GM12878 (cell line): ENCODE results near the gene CIRBP. TPM values are rescaled to one million over a fixed set of nuclear protein-coding genes. Genes with fewer than 3 reads are reported as not detected.

Experiments
- ATAC-seq: fragments of 200-7000 bp; cut with Tn5 transposase; 3 replicates; pipeline ENCODE4 v1.9.1; 2020; ENCODE audit warnings: mild to moderate bottlenecking, moderate library complexity
- BruUV-seq: library from RNA; stranded (reverse); fragments of 400-500 nt; replicated peaks from 2 replicates; lab custom pipeline; 2021; lab: Mats Ljungman, UMichigan
- CTCF ChIA-PET: fragments of 300-600 bp; sonication (Branson Sonifier 250); formaldehyde crosslinking; extraction: SDS; loops from one replicate; lab custom pipeline; 2021; ENCODE audit warnings: inconsistent platforms; lab: Yijun Ruan, JAX
- POLR2A ChIA-PET: fragments of 350-600 bp; formaldehyde crosslinking; extraction: SDS; loops from one replicate; lab custom pipeline; 2021; ENCODE audit warnings: inconsistent platforms; lab: Charles Lee
- RAD21 ChIA-PET: fragments of 300-600 bp; sonication (Branson Sonifier 250); formaldehyde crosslinking; loops from one replicate; lab custom pipeline; 2023; ENCODE audit warnings: antibody characterized with exemption; ENCODE audit not compliant: unreplicated experiment; lab: Charles Lee
- SMC1A ChIA-PET: fragments of 300-600 bp; sonication (Branson Sonifier 250); formaldehyde crosslinking; loops from one replicate; lab custom pipeline; 2023; ENCODE audit not compliant: unreplicated experiment, uncharacterized antibody; lab: Charles Lee
- DNase-seq: peaks from one replicate; pipeline ENCODE4 v3.0.0-alpha.2; 2011; ENCODE audit warnings: low read depth, low spot score
- FAIRE-seq: peaks from 3 replicates; lab custom pipeline; 2011; peaks lifted over from hg19 to GRCh38; lab: Jason Lieb, UNC
- H2AFZ ChIP-seq: 2 replicates; pipeline ENCODE4 v1.6.0; 2011; ENCODE audit warnings: low read depth, low read length, control low read depth; ENCODE audit not compliant: control insufficient read depth
- H3K27ac ChIP-seq: 2 replicates; pipeline ENCODE4 v1.5.1; 2011; ENCODE audit warnings: control low read depth; ENCODE audit not compliant: control insufficient read depth, insufficient read depth
- H3K27me3 ChIP-seq, 2 experiments: replicated peaks in 1 of 2; 2 replicates each; pipeline versions ENCODE4 v1.6.0 to v1.6.1; 2011; ENCODE audit warnings: low read length in 1 of 2; ENCODE audit not compliant: control insufficient read depth in 2 of 2, insufficient read depth in 2 of 2
- H3K36me3 ChIP-seq, 2 experiments: 2 replicates each; pipeline ENCODE4 v1.5.1; 2011; ENCODE audit warnings: low read length in 1 of 2; ENCODE audit not compliant: control insufficient read depth in 2 of 2, insufficient read depth in 2 of 2
- H3K4me1 ChIP-seq: 2 replicates; pipeline ENCODE4 v1.6.1; 2011; ENCODE audit warnings: mild to moderate bottlenecking, low read length, moderate library complexity, mixed read lengths; ENCODE audit not compliant: control insufficient read depth, insufficient read depth
- H3K4me2 ChIP-seq: 2 replicates; pipeline ENCODE4 v1.6.0; 2011; ENCODE audit warnings: control low read depth; ENCODE audit not compliant: control insufficient read depth, insufficient read depth
- H3K4me3 ChIP-seq: fragments of 200-600 bp; sonication (generic); 2 replicates; pipeline ENCODE4 v1.5.1; 2016
- H3K79me2 ChIP-seq: 2 replicates; pipeline ENCODE4 v1.6.0; 2011; ENCODE audit warnings: low read length; ENCODE audit not compliant: control insufficient read depth, insufficient read depth
- H3K9ac ChIP-seq: 2 replicates; pipeline ENCODE4 v1.8.0; 2011; ENCODE audit warnings: low read length, control low read depth, mixed read lengths; ENCODE audit not compliant: control insufficient read depth, insufficient read depth
- H3K9me3 ChIP-seq: replicated peaks from 3 replicates; pipeline ENCODE4 v1.5.1; 2011; ENCODE audit warnings: mild to moderate bottlenecking, low read length; ENCODE audit not compliant: control insufficient read depth, insufficient read depth
- H4K20me1 ChIP-seq: 2 replicates; pipeline ENCODE4 v1.6.0; 2011; ENCODE audit not compliant: control insufficient read depth, insufficient read depth
- BACH1 ChIP-seq: fragments of 450-650 bp; IDR thresholded peaks from 2 replicates; pipeline ENCODE4 v1.6.1; 2017; ENCODE audit warnings: mild to moderate bottlenecking, borderline replicate concordance
- BCL11A ChIP-seq: IDR thresholded peaks from 2 replicates; pipeline ENCODE4 v1.6.1; 2011; ENCODE audit warnings: low read depth, low read length
- POLR2AphosphoS5 ChIP-seq: IDR thresholded peaks from 2 replicates; pipeline ENCODE4 v1.6.1; 2011; ENCODE audit warnings: mild to moderate bottlenecking, low read length, inconsistent platforms
- ZNF592 ChIP-seq: fragments of 450-650 bp; IDR thresholded peaks from 2 replicates; pipeline ENCODE4 v1.6.1; 2017; ENCODE audit warnings: mild to moderate bottlenecking, moderate library complexity
- WGBS: methylation state at CpG from one replicate; pipeline ENCODE4 v1.1.6; 2016; ENCODE audit warnings: low lambda C conversion rate; ENCODE audit not compliant: insufficient replicate concordance, insufficient coverage; ENCODE audit errors: missing lambda C conversion rate; 5-methylcytosine and 5-hydroxymethylcytosine counted together
- in situ Hi-C: fragments of 300-500 bp; cut with MboI; formaldehyde crosslinking; loops from 9 replicates; pipeline ENCODE4 v1.14.3; 2018; ENCODE audit warnings: mixed read lengths
- intact Hi-C: fragments of 100-400 bp; cut with micrococcal nuclease; formaldehyde crosslinking; loops from one replicate; pipeline ENCODE4 v1.14.2; 2022; ENCODE audit not compliant: unreplicated experiment
- polyA plus RNA-seq, 11 experiments: library from polyadenylated mRNA; depleted of rRNA in 4 of 11; unstranded in 6 of 11; stranded (reverse) in 5 of 11; fragments of >200 nt; fragmentation: Nextera tagmentation in 4 of 11; fragmentation: Illumina TruSeq in 1 of 11; extraction: Ambion mirVana in 4 of 11; extraction: Trizol in 1 of 11; gene quantifications; 1 replicate in 1 of 11; 2 replicates in 10 of 11; pipeline versions ENCODE4 v1.2.1 to v1.2.3, GENCODE V29; 2011 to 2016; ENCODE audit warnings: inconsistent platforms in 2 of 11, missing spikeins in 2 of 11, low read depth in 1 of 11
- total RNA-seq, 4 experiments: library from RNA; depleted of rRNA in 3 of 4; stranded (reverse); fragments of >200 nt in 3 of 4; fragmentation: Illumina TruSeq in 1 of 4; extraction: Trizol in 1 of 4; gene quantifications; 2 replicates each; pipeline versions ENCODE4 v1.2.1 to v1.2.3, GENCODE V29; 2013 to 2021

CIRBP gene
- total and polyA plus RNA-seq, 10 of the 15 experiments (the other 5 are each of a cell fraction or from before 2014, with no cell fraction given), result 27.6 to 335 (median 229) TPM

- no peak for TF ChIP-seq BACH1
- 0 out of 2 replicates have a peak, but pooled peaks have one; percentile 38 for TF ChIP-seq ZNF592
These were observed 46.5 kb downstream of the CIRBP start (continued) for GRCh38 chr19:1315470-1316166.

- FAIRE-seq, result no peak
- ChIA-PET RAD21 (interaction anchor here (0.6 to 3.2 kb wide), 3 partner anchors 48 to 538 kb away, joined by 3 to 11 read pairs (median 6); no protein-coding TSS in a partner anchor), POLR2A (no interaction called here), CTCF (interaction anchor here (1.0 to 5.3 kb wide), 6 partner anchors 10 to 98 kb away, joined by 3 to 42 read pairs (median 4); no protein-coding TSS in a partner anchor), SMC1A (no interaction called here)
- no peaks in the 10 kb centered on the region for H3K36me3 ChIP-seq
- BruUV-seq, result no TSS peak
- H4K20me1 ChIP-seq, result no peaks in the 10 kb centered on the region
- TF ChIP-seq POLR2AphosphoS5, result no peak
- no peak for TF ChIP-seq BCL11A
- H3K4me3 ChIP-seq, result no peak overlapping the region
- no peaks in the 10 kb centered on the region for H3K27me3 ChIP-seq
- no peak overlapping the region for H3K27ac ChIP-seq
- in situ Hi-C loops, result loop anchor here (5.0 kb wide), 1 partner anchor 56 kb away; no protein-coding TSS in a partner anchor
- no peak overlapping the region for H3K4me2 ChIP-seq
- H3K9ac ChIP-seq, result no peak overlapping the region
- intact Hi-C loops, result no loop called here
- H3K4me1 ChIP-seq, result peaks cover 3% of the 10 kb centered on the region; the same call in 1 of the 2 replicates
- H3K79me2 ChIP-seq, result no peaks in the 10 kb centered on the region
- ATAC-seq, result no peak
- DNase-seq, result no peak
- no peaks in the 10 kb centered on the region for H3K9me3 ChIP-seq
- no peak overlapping the region for H2AFZ ChIP-seq
- 53% methylated on average over 13 of the region's 13 CpGs for WGBS
These were observed 47.3 kb downstream of the CIRBP start for GRCh38 chr19:1316466-1316865.
